SK-N-SH treated with all-trans-retinoic acid at 6 μM for 48 hours (cell line): Measurements from ENCODE around the gene MARCHF11.

Experiments
- ATAC-seq: fragments of 200-7000 bp; cut with Tn5 transposase; 3 replicates; pipeline ENCODE4 v1.9.1; 2020; ENCODE audit warnings: mild to moderate bottlenecking, moderate library complexity
- ARNTL ChIP-seq: fragments of 450-650 bp; formaldehyde crosslinking; IDR thresholded peaks from 2 replicates; pipeline ENCODE4 v1.5.0; 2020; ENCODE audit warnings: low read depth, mild to moderate bottlenecking, moderate library complexity, borderline replicate concordance
- BACH2 ChIP-seq: fragments of 250-450 bp; sonication (Bioruptor Pico); IDR thresholded peaks from 2 replicates; pipeline ENCODE4 v1.9.0; 2021; ENCODE audit warnings: mild to moderate bottlenecking, borderline replicate concordance
- CREB5 ChIP-seq: fragments of 250-450 bp; sonication (Bioruptor Pico); IDR thresholded peaks from 2 replicates; pipeline ENCODE4 v1.5.1; 2020; ENCODE audit warnings: low read depth, mild to moderate bottlenecking, moderate library complexity
- CSDC2 ChIP-seq: fragments of 250-450 bp; sonication (Bioruptor Pico); IDR thresholded peaks from 2 replicates; pipeline ENCODE4 v1.5.0; 2020; ENCODE audit warnings: mild to moderate bottlenecking, moderate library complexity
- ESRRG ChIP-seq: fragments of 250-450 bp; sonication (Bioruptor Pico); IDR thresholded peaks from 2 replicates; pipeline ENCODE4 v1.6.1; 2021; ENCODE audit warnings: mild to moderate bottlenecking
- GLIS3 ChIP-seq: fragments of 250-450 bp; sonication (Bioruptor Pico); IDR thresholded peaks from 2 replicates; pipeline ENCODE4 v1.5.0; 2020; ENCODE audit warnings: mild to moderate bottlenecking, moderate library complexity
- ISL1 ChIP-seq: fragments of 250-450 bp; sonication (Bioruptor Pico); IDR thresholded peaks from 2 replicates; pipeline ENCODE4 v2.1.2; 2022; ENCODE audit warnings: mild to moderate bottlenecking, moderate library complexity
- OSR1 ChIP-seq: fragments of 250-450 bp; sonication (Bioruptor Pico); IDR thresholded peaks from 2 replicates; pipeline ENCODE4 v1.8.0; 2022; ENCODE audit warnings: moderate library complexity, mild to moderate bottlenecking, inconsistent platforms
- PATZ1 ChIP-seq: fragments of 250-450 bp; sonication (Bioruptor Pico); IDR thresholded peaks from 2 replicates; pipeline ENCODE4 v1.8.0; 2020; ENCODE audit warnings: mild to moderate bottlenecking, moderate library complexity, borderline replicate concordance
- PPARA ChIP-seq: fragments of 250-450 bp; sonication (Bioruptor Pico); IDR thresholded peaks from 2 replicates; pipeline ENCODE4 v1.5.0; 2020; ENCODE audit warnings: mild to moderate bottlenecking, borderline replicate concordance
- RARB ChIP-seq: fragments of 250-450 bp; sonication (Bioruptor Pico); IDR thresholded peaks from 2 replicates; pipeline ENCODE4 v1.8.0; 2021; ENCODE audit warnings: mild to moderate bottlenecking, moderate library complexity
- TCF4 ChIP-seq: fragments of 250-450 bp; sonication (Bioruptor Pico); IDR thresholded peaks from 2 replicates; pipeline ENCODE4 v1.8.0; 2021; ENCODE audit warnings: mild to moderate bottlenecking, moderate library complexity, borderline replicate concordance
- TSHZ2 ChIP-seq: fragments of 250-450 bp; sonication (Bioruptor Pico); IDR thresholded peaks from 2 replicates; pipeline ENCODE4 v1.5.0; 2020; ENCODE audit warnings: mild to moderate bottlenecking, moderate library complexity
- ZC3H10 ChIP-seq: fragments of 250-450 bp; sonication (Bioruptor Pico); IDR thresholded peaks from 2 replicates; pipeline ENCODE4 v1.5.1; 2021; ENCODE audit warnings: mild to moderate bottlenecking, moderate library complexity
- ZFP3 ChIP-seq: fragments of 250-450 bp; sonication (Bioruptor Pico); IDR thresholded peaks from 2 replicates; pipeline ENCODE4 v1.5.0; 2020; ENCODE audit warnings: mild to moderate bottlenecking, moderate library complexity
- ZFP30 ChIP-seq: fragments of 450-650 bp; formaldehyde crosslinking; IDR thresholded peaks from 2 replicates; pipeline ENCODE4 v1.5.0; 2022; ENCODE audit warnings: mild to moderate bottlenecking, moderate library complexity
- ZNF565 ChIP-seq: fragments of 450-650 bp; formaldehyde crosslinking; conservative IDR thresholded peaks from 2 replicates; pipeline ENCODE4 v1.5.0; 2020; ENCODE audit warnings: low read depth, mild to moderate bottlenecking, moderate library complexity
- ZNF70 ChIP-seq: fragments of 450-650 bp; formaldehyde crosslinking; IDR thresholded peaks from 2 replicates; pipeline ENCODE4 v1.5.0; 2020; ENCODE audit warnings: mild to moderate bottlenecking, moderate library complexity
- ZNF8 ChIP-seq: fragments of 450-650 bp; formaldehyde crosslinking; IDR thresholded peaks from 2 replicates; pipeline ENCODE4 v1.5.0; 2020; ENCODE audit warnings: mild to moderate bottlenecking, moderate library complexity
- TF ChIP-seq, protein P1 (sequence below): fragments of 250-450 bp; sonication (Bioruptor Pico); IDR thresholded peaks from 2 replicates; pipeline ENCODE4 v1.8.0; 2021; ENCODE audit warnings: low read depth, mild to moderate bottlenecking, moderate library complexity, borderline replicate concordance
- TF ChIP-seq, protein P2 (sequence below): fragments of 250-450 bp; sonication (Bioruptor Pico); IDR thresholded peaks from 2 replicates; pipeline ENCODE4 v1.5.1; 2021; ENCODE audit warnings: mild to moderate bottlenecking, moderate library complexity

Gene MARCHF11

GRCh38 chr5:16043349-16043965 is 136.1 kb downstream of the MARCHF11 start:
- peak; percentile 69 for TF ChIP-seq TCF4 (CRISPR knock-in tag)
- TF ChIP-seq ZFP30: no peak
- TF ChIP-seq, all 23 proteins: peak for 1

GRCh38 chr5:16037121-16037845 is 142.3 kb downstream of the MARCHF11 start:
- ATAC-seq: no peak
- TF ChIP-seq RARB (CRISPR knock-in tag): no peak
- TF ChIP-seq OSR1: no peak
- no peak for TF ChIP-seq BACH2 (CRISPR knock-in tag)
- TF ChIP-seq ZC3H10 (CRISPR knock-in tag): no peak
- TF ChIP-seq ARNTL (CRISPR knock-in tag): no peak
- no peak for TF ChIP-seq ZFP3 (CRISPR knock-in tag)
- TF ChIP-seq ZNF565 (CRISPR knock-in tag): no peak
- no peak for TF ChIP-seq ZNF8 (CRISPR knock-in tag)
- TF ChIP-seq TCF4 (CRISPR knock-in tag): no peak
- TF ChIP-seq CREB5 (CRISPR knock-in tag): no peak
- TF ChIP-seq CSDC2 (CRISPR knock-in tag): no peak

More at GRCh38 chr5:16043349-16043965, 136.1 kb downstream of the MARCHF11 start:
- ATAC-seq: no peak

GRCh38 chr5:16034319-16035001 is 145.1 kb downstream of the MARCHF11 start:
- TF ChIP-seq PPARA (CRISPR knock-in tag) (no peak), ZFP30 (no peak), ISL1 (peak; percentile 86), ZNF8 (CRISPR knock-in tag) (no peak), OSR1 (no peak), ZNF70 (no peak), BACH2 (CRISPR knock-in tag) (no peak), RARB (CRISPR knock-in tag) (no peak), ZNF565 (CRISPR knock-in tag) (no peak), TCF4 (CRISPR knock-in tag) (no peak), PATZ1 (CRISPR knock-in tag) (no peak), ZC3H10 (CRISPR knock-in tag) (no peak), CREB5 (CRISPR knock-in tag) (0 out of 2 replicates have a peak, but pooled peaks have one; percentile 24), CSDC2 (CRISPR knock-in tag) (no peak)
- no peak for ATAC-seq

GRCh38 chr5:16033187-16033925 is 146.2 kb downstream of the MARCHF11 start:
- ATAC-seq: no peak
- TF ChIP-seq, protein P1, sequence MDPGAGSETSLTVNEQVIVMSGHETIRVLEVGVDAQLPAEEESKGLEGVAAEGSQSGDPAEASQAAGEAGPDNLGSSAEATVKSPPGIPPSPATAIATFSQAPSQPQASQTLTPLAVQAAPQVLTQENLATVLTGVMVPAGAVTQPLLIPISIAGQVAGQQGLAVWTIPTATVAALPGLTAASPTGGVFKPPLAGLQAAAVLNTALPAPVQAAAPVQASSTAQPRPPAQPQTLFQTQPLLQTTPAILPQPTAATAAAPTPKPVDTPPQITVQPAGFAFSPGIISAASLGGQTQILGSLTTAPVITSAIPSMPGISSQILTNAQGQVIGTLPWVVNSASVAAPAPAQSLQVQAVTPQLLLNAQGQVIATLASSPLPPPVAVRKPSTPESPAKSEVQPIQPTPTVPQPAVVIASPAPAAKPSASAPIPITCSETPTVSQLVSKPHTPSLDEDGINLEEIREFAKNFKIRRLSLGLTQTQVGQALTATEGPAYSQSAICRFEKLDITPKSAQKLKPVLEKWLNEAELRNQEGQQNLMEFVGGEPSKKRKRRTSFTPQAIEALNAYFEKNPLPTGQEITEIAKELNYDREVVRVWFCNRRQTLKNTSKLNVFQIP (CRISPR knock-in tag): no peak
- TF ChIP-seq TSHZ2 (CRISPR knock-in tag): no peak
- TF ChIP-seq OSR1: no peak
- TF ChIP-seq ZNF8 (CRISPR knock-in tag): no peak
- no peak for TF ChIP-seq ZNF565 (CRISPR knock-in tag)
- TF ChIP-seq ESRRG (CRISPR knock-in tag): no peak
- TF ChIP-seq ISL1: no peak
- TF ChIP-seq ZFP30: no peak
- TF ChIP-seq, protein P2, sequence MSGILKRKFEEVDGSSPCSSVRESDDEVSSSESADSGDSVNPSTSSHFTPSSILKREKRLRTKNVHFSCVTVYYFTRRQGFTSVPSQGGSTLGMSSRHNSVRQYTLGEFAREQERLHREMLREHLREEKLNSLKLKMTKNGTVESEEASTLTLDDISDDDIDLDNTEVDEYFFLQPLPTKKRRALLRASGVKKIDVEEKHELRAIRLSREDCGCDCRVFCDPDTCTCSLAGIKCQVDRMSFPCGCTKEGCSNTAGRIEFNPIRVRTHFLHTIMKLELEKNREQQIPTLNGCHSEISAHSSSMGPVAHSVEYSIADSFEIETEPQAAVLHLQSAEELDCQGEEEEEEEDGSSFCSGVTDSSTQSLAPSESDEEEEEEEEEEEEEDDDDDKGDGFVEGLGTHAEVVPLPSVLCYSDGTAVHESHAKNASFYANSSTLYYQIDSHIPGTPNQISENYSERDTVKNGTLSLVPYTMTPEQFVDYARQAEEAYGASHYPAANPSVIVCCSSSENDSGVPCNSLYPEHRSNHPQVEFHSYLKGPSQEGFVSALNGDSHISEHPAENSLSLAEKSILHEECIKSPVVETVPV (CRISPR knock-in tag): no peak
- TF ChIP-seq CSDC2 (CRISPR knock-in tag): no peak
- no peak for TF ChIP-seq ZC3H10 (CRISPR knock-in tag)
- TF ChIP-seq ZNF70: no peak
- TF ChIP-seq TCF4 (CRISPR knock-in tag): no peak
- TF ChIP-seq BACH2 (CRISPR knock-in tag): no peak
- no peak for TF ChIP-seq GLIS3 (CRISPR knock-in tag)
